Smooth muscle cell (in vitro differentiated cells): Measurements from ENCODE around the gene PPIL6. TPM values are rescaled to one million over a fixed set of nuclear protein-coding genes. Genes with fewer than 3 reads are reported as not detected.

Source experiments
- DNase-seq: peaks from one replicate; lab custom pipeline; 2025; ENCODE audit not compliant: unreplicated experiment; lab: John Stamatoyannopoulos, UW
- H2AFZ ChIP-seq: fragments of 200-600 bp; sonication (generic); 2 replicates; pipeline ENCODE4 v1.6.0; 2016; ENCODE audit warnings: antibody characterized with exemption, low read depth, mild to moderate bottlenecking
- H3F3A ChIP-seq: fragments of 200-600 bp; sonication (generic); 2 replicates; pipeline ENCODE4 v1.6.0; 2017; ENCODE audit warnings: antibody characterized with exemption, low read depth
- H3K27ac ChIP-seq: fragments of 200-600 bp; sonication (generic); 2 replicates; pipeline ENCODE4 v1.5.1; 2016; ENCODE audit warnings: low read depth, mild to moderate bottlenecking
- H3K27me3 ChIP-seq: fragments of 200-600 bp; sonication (generic); 2 replicates; pipeline ENCODE4 v1.6.1; 2016; ENCODE audit warnings: low read depth, mild to moderate bottlenecking
- H3K36me3 ChIP-seq: fragments of 200-600 bp; sonication (generic); 2 replicates; pipeline ENCODE4 v1.5.1; 2016; ENCODE audit warnings: low read depth
- H3K4me1 ChIP-seq: fragments of 200-600 bp; sonication (generic); 2 replicates; pipeline ENCODE4 v1.5.1; 2016; ENCODE audit warnings: low read depth
- H3K4me2 ChIP-seq: fragments of 200-600 bp; sonication (generic); 2 replicates; pipeline ENCODE4 v1.6.0; 2016; ENCODE audit warnings: mild to moderate bottlenecking
- H3K4me3 ChIP-seq: fragments of 200-600 bp; sonication (generic); 2 replicates; pipeline ENCODE4 v1.5.1; 2016; ENCODE audit warnings: mild to moderate bottlenecking
- H3K79me2 ChIP-seq: fragments of 200-600 bp; sonication (generic); 2 replicates; pipeline ENCODE4 v1.6.0; 2016; ENCODE audit warnings: low read depth, mild to moderate bottlenecking
- H3K9ac ChIP-seq: fragments of 200-600 bp; sonication (generic); 2 replicates; pipeline ENCODE4 v1.6.0; 2016; ENCODE audit warnings: low read depth
- H3K9me3 ChIP-seq: fragments of 200-600 bp; sonication (generic); replicated peaks from 2 replicates; pipeline ENCODE4 v1.5.1; 2016; ENCODE audit warnings: low read depth
- H4K20me1 ChIP-seq: fragments of 200-600 bp; sonication (generic); 2 replicates; pipeline ENCODE4 v1.6.0; 2016; ENCODE audit warnings: low read depth
- CTCF ChIP-seq: fragments of 200-600 bp; sonication (generic); IDR thresholded peaks from 2 replicates; pipeline ENCODE4 v1.5.1; 2017; ENCODE audit warnings: borderline replicate concordance, mild to moderate bottlenecking, antibody characterized with exemption; ENCODE audit not compliant: insufficient read depth, poor library complexity, severe bottlenecking
- WGBS: methylation state at CpG from one replicate; pipeline ENCODE4 v1.1.7; 2016; ENCODE audit warnings: low lambda C conversion rate; 5-methylcytosine and 5-hydroxymethylcytosine counted together
- polyA plus RNA-seq: library from polyadenylated mRNA; unstranded; fragments of >200 nt; fragmentation: Nextera tagmentation; extraction: Ambion mirVana; gene quantifications from 2 replicates; pipeline ENCODE4 v1.2.1, GENCODE V29; 2016
- total RNA-seq: library from RNA; depleted of rRNA; stranded (reverse); fragments of >200 nt; gene quantifications from 2 replicates; pipeline ENCODE4 v1.2.3, GENCODE V29; 2014

Gene PPIL6
- total and polyA plus RNA-seq, 2 experiments from 2014 or later, result 1.3 to 1.7 TPM

- H4K20me1 ChIP-seq, result peaks cover 70% of the 10 kb centered on the region
- H3K27me3 ChIP-seq, result no peaks in the 10 kb centered on the region
- peaks cover 18% of the 10 kb centered on the region for H3K36me3 ChIP-seq
- no peak for TF ChIP-seq CTCF
- WGBS, result 68% methylated on average over 2 of the region's 2 CpGs
- peaks cover 26% of the 10 kb centered on the region for H3K4me1 ChIP-seq
- no peak for DNase-seq
- H2AFZ ChIP-seq, result no peak overlapping the region
- peak overlapping the region; percentile 98 for H3K9ac ChIP-seq
- H3K79me2 ChIP-seq, result peaks cover 71% of the 10 kb centered on the region
- H3K9me3 ChIP-seq, result no peaks in the 10 kb centered on the region
- H3K4me3 ChIP-seq, result peak overlapping the region; percentile 62
- H3K4me2 ChIP-seq, result peak overlapping the region; percentile 93
- no peak overlapping the region for H3K27ac ChIP-seq
- H3F3A ChIP-seq, result no peaks in the 10 kb centered on the region
These were observed 60.7 kb downstream of the PPIL6 start for GRCh38 chr6:109379711-109380110.

- Histone ChIP-seq H3K9me3 (no peaks in the 10 kb centered on the region), H3K27me3 (no peaks in the 10 kb centered on the region), H3F3A (no peaks in the 10 kb centered on the region), H4K20me1 (peaks cover 88% of the 10 kb centered on the region), H3K4me1 (peaks cover 20% of the 10 kb centered on the region), H3K27ac (no peak overlapping the region), H3K4me3 (no peak overlapping the region), H3K9ac (no peak overlapping the region), H3K79me2 (peaks cover 87% of the 10 kb centered on the region), H2AFZ (no peak overlapping the region), H3K36me3 (peaks cover 23% of the 10 kb centered on the region), H3K4me2 (no peak overlapping the region)
- 95% methylated on average over 3 of the region's 3 CpGs for WGBS
- no peak for DNase-seq
- no peak for TF ChIP-seq CTCF
These were observed 62.7 kb downstream of the PPIL6 start for GRCh38 chr6:109377717-109378116.

GRCh38 chr6:109374326-109374892, 66.0 kb downstream of the PPIL6 start:
- peaks cover 77% of the 10 kb centered on the region for H3K79me2 ChIP-seq
- no peak for DNase-seq
- peaks cover 98% of the 10 kb centered on the region for H4K20me1 ChIP-seq
- no peak for TF ChIP-seq CTCF
- H3K4me2 ChIP-seq, result no peak overlapping the region
- H3K4me1 ChIP-seq, result peaks cover 5% of the 10 kb centered on the region
- H3K9ac ChIP-seq, result no peak overlapping the region
- no peak overlapping the region for H2AFZ ChIP-seq
- no peaks in the 10 kb centered on the region for H3F3A ChIP-seq
- no peaks in the 10 kb centered on the region for H3K9me3 ChIP-seq
- WGBS, result 88% methylated on average over 4 of the region's 4 CpGs
- no peaks in the 10 kb centered on the region for H3K27me3 ChIP-seq
- no peak overlapping the region for H3K27ac ChIP-seq
- H3K4me3 ChIP-seq, result no peak overlapping the region
- peaks cover 31% of the 10 kb centered on the region for H3K36me3 ChIP-seq

- Histone ChIP-seq H2AFZ (no peak overlapping the region), H3F3A (no peaks in the 10 kb centered on the region), H3K27me3 (no peaks in the 10 kb centered on the region), H3K4me2 (no peak overlapping the region), H3K9ac (no peak overlapping the region), H3K27ac (no peak overlapping the region), H3K36me3 (peaks cover 37% of the 10 kb centered on the region), H3K9me3 (no peaks in the 10 kb centered on the region), H3K79me2 (peaks cover 74% of the 10 kb centered on the region), H3K4me1 (no peaks in the 10 kb centered on the region), H4K20me1 (peaks cover 98% of the 10 kb centered on the region), H3K4me3 (no peak overlapping the region)
- no peak for DNase-seq
- no peak for TF ChIP-seq CTCF
- WGBS, result 94% methylated on average over 4 of the region's 4 CpGs
These were observed 66.7 kb downstream of the PPIL6 start for GRCh38 chr6:109373762-109374161.
